Hepatocyte (in vitro differentiated cells): Measurements from ENCODE around the gene TRIP12.

Experiments
- CTCF ChIP-seq: fragments of 200-600 bp; sonication (generic); IDR thresholded peaks from 2 replicates; pipeline ENCODE4 v1.5.1; 2016; ENCODE audit warnings: antibody characterized with exemption, mild to moderate bottlenecking; ENCODE audit not compliant: poor library complexity
- EZH2 ChIP-seq: fragments of 200-600 bp; sonication (generic); IDR thresholded peaks from 2 replicates; pipeline ENCODE4 v1.6.1; 2016; ENCODE audit warnings: antibody characterized with exemption, mild to moderate bottlenecking, borderline replicate concordance
- EZH2phosphoT487 ChIP-seq: fragments of 200-600 bp; sonication (generic); IDR thresholded peaks from one replicate; pipeline ENCODE4 v1.6.1; 2018; ENCODE audit warnings: antibody characterized with exemption, mild to moderate bottlenecking, low read depth, moderate library complexity; ENCODE audit not compliant: unreplicated experiment, severe bottlenecking

- no peak for TF ChIP-seq CTCF
- no peak for TF ChIP-seq EZH2phosphoT487
- TF ChIP-seq EZH2, result no peak
Measured at GRCh38 chr2:229768235-229768634, 153.6 kb downstream of the TRIP12 start.
